Ovary (tissue), 9 donors: Measurements from ENCODE around the gene ANAPC16. TPM values are rescaled to one million over a fixed set of nuclear protein-coding genes. Genes with fewer than 3 reads are reported as not detected.

Source experiments
- DNase-seq, 5 donors: peaks; one replicate each; pipeline ENCODE4 v3.0.0-alpha.2; 2019 to 2020
- H3K27ac ChIP-seq, 2 donors: fragments of 200-600 bp; one replicate each; pipeline versions ENCODE4 v1.5.1 to v1.8.0; 2019 to 2022
- H3K27me3 ChIP-seq: fragments of 200-600 bp; one replicate; pipeline ENCODE4 v1.8.0; 2022
- H3K36me3 ChIP-seq: fragments of 200-600 bp; sonication (generic); one replicate; pipeline ENCODE4 v1.5.1; 2019
- H3K4me1 ChIP-seq: one replicate; pipeline ENCODE4 v1.8.1; 2013; ENCODE audit warnings: mild to moderate bottlenecking, moderate library complexity; ENCODE audit not compliant: insufficient read depth
- H3K4me3 ChIP-seq: fragments of 200-600 bp; sonication (generic); one replicate; pipeline ENCODE4 v1.5.1; 2017
- H3K9me3 ChIP-seq, 2 donors: fragments of 200-600 bp in 1 of 2; sonication (generic) in 1 of 2; one replicate each; pipeline versions ENCODE4 v1.5.1 to v1.8.1; 2013 to 2019; ENCODE audit warnings: mild to moderate bottlenecking in 1 of 2, moderate library complexity in 1 of 2
- CTCF ChIP-seq, 3 donors: fragments of 450-650 bp in 2 of 3; fragments of 200-600 bp in 1 of 3; IDR thresholded peaks; one replicate each; pipeline versions ENCODE4 v1.5.1 to v1.8.0; 2016 to 2022; ENCODE audit warnings: antibody characterized with exemption in 3 of 3, mild to moderate bottlenecking in 1 of 3
- EP300 ChIP-seq: sonication (generic); formaldehyde crosslinking; IDR thresholded peaks from one replicate; pipeline ENCODE4 v1.6.1; 2017; ENCODE audit warnings: antibody characterized with exemption
- POLR2A ChIP-seq: fragments of 450-650 bp; IDR thresholded peaks from one replicate; pipeline ENCODE4 v1.6.1; 2017; ENCODE audit warnings: antibody characterized with exemption, mild to moderate bottlenecking, moderate library complexity
- WGBS, 3 donors: extraction: QIAGEN DNeasy Blood & Tissue Kit in 1 of 3; methylation state at CpG; one replicate each; pipeline versions ENCODE4 v1.1.5 to v1.1.7; 2013 to 2017; 5-methylcytosine and 5-hydroxymethylcytosine counted together
- intact Hi-C, 4 donors: fragments of 100-400 bp; cut with DNase I; formaldehyde crosslinking; loops; one replicate each; pipeline versions ENCODE4 v1.11.0 to v1.15.1; 2022 to 2023
- polyA plus RNA-seq, 2 donors: library from polyadenylated mRNA; stranded (reverse); fragments of 200-250 nt in 1 of 2; fragments of 350-450 nt in 1 of 2; fragmentation: Illumina TruSeq in 1 of 2; extraction: RNeasy Lipid Tissue Mini Kit (QIAGEN cat#74804) in 1 of 2; gene quantifications; one replicate each; pipeline ENCODE4 v1.2.3, GENCODE V29; 2013 to 2014
- total RNA-seq, 7 donors: library from RNA; depleted of rRNA in 2 of 7; stranded (reverse); fragments of >200 nt in 2 of 7; fragmentation: NEBNext Ultra II Directional in 3 of 7; extraction: Animal tissue kit (Norgen Biotek cat#: 25700) in 3 of 7; gene quantifications; one replicate each; pipeline versions ENCODE4 v1.1.0 to v1.2.4, GENCODE V29; 2016 to 2023
- donor health status: DM: no; HTN: no; CAD: no; lungs with moderate emphysema.
- donor health status: DM: no; HTN: no; CAD: no.
- donor health status: Bipolar disorder and iron deficiency.
- donor health status: DM: yes; HTN: yes; CAD: no.
- donor health status: DM: no; HTN: no; CAD: no.
- donor health status: DM: yes; HTN: yes; CAD: no.

The ANAPC16 gene
- total and polyA plus RNA-seq, 9 donors: 71.6 to 160 (median 120) TPM

- H3K4me1 ChIP-seq: peaks cover 48% of the 10 kb centered on the region
These were observed 35.8 kb downstream of the ANAPC16 start for GRCh38 chr10:72251635-72252034.

GRCh38 chr10:72252972-72253371, 37.2 kb downstream of the ANAPC16 start:
- intact Hi-C loops: no loop called here
- Histone ChIP-seq H3K9me3 (no peaks in the 10 kb centered on the region), H3K36me3 (no peaks in the 10 kb centered on the region), H3K4me1 (peaks cover 40% of the 10 kb centered on the region), H3K27ac (peak overlapping the region; percentile 31 to 82), H3K27me3 (no peaks in the 10 kb centered on the region), H3K4me3 (no peak overlapping the region)
- 69 to 71% (median 69%) methylated on average over 3 of the region's 3 CpGs for WGBS, 3 donors
- no peak for DNase-seq
- no peak for TF ChIP-seq POLR2A
- no peak for TF ChIP-seq EP300
- TF ChIP-seq CTCF (IDR thresholded peaks at IDR 0.05): no peak

More at GRCh38 chr10:72251635-72252034, 35.8 kb downstream of the ANAPC16 start:
- Histone ChIP-seq H3K36me3 (no peaks in the 10 kb centered on the region), H3K27ac (peak overlapping the region in 1 of 2 donors; percentile 4), H3K9me3 (no peaks in the 10 kb centered on the region), H3K4me3 (no peak overlapping the region), H3K27me3 (no peaks in the 10 kb centered on the region)
- intact Hi-C loops: no loop called here
- WGBS, 3 donors: 91 to 93% (median 91%) methylated on average over 6 of the region's 6 CpGs
- TF ChIP-seq CTCF (IDR thresholded peaks at IDR 0.05) (no peak), POLR2A (no peak), EP300 (no peak)
- no peak for DNase-seq

- intact Hi-C loops: no loop called here
These were observed 37.8 kb downstream of the ANAPC16 start for GRCh38 chr10:72253578-72253977.

GRCh38 chr10:72254813-72255568, 39.2 kb downstream of the ANAPC16 start:
- no peaks in the 10 kb centered on the region for H3K36me3 ChIP-seq
- H3K4me1 ChIP-seq: peaks cover 38% of the 10 kb centered on the region
- intact Hi-C loops: loop anchor here in 1 of 4 donors (2.0 to 5.0 kb wide), 2 partner anchors 33 to 56 kb away; no protein-coding TSS in a partner anchor
- H3K4me3 ChIP-seq: no peak overlapping the region
- TF ChIP-seq EP300: peak; percentile 84
- TF ChIP-seq CTCF (IDR thresholded peaks at IDR 0.05): no peak
- TF ChIP-seq POLR2A: peak; percentile 42
- WGBS, 3 donors: 2 to 5% (median 2%) methylated on average over 15 of the region's 15 CpGs
- no peaks in the 10 kb centered on the region for H3K9me3 ChIP-seq
- peak; percentile 90 to 97 (median 94) for DNase-seq
- no peaks in the 10 kb centered on the region for H3K27me3 ChIP-seq
- H3K27ac ChIP-seq: peak overlapping the region; percentile 82 to 95

More at GRCh38 chr10:72253578-72253977, 37.8 kb downstream of the ANAPC16 start:
- 81 to 86% (median 84%) methylated on average over 7 of the region's 7 CpGs for WGBS, 3 donors
- H3K4me3 ChIP-seq: no peak overlapping the region
- no peaks in the 10 kb centered on the region for H3K36me3 ChIP-seq
- H3K4me1 ChIP-seq: peaks cover 37% of the 10 kb centered on the region
- peak overlapping the region; percentile 31 to 82 for H3K27ac ChIP-seq
- no peaks in the 10 kb centered on the region for H3K9me3 ChIP-seq
- H3K27me3 ChIP-seq: no peaks in the 10 kb centered on the region
- no peak for DNase-seq
- TF ChIP-seq POLR2A (no peak), EP300 (no peak), CTCF (IDR thresholded peaks at IDR 0.05) (no peak)
